NOMO-1 treated with dmso at 0.1 percent for 144 hours (cell line): Measurements from ENCODE around the gene MAP3K21.

Experiments
- DNase-seq: peaks from one replicate; lab custom pipeline; 2025; ENCODE audit not compliant: unreplicated experiment; lab: John Stamatoyannopoulos, UW

The MAP3K21 gene

GRCh38 chr1:233357595-233358397 is 30.3 kb downstream of the MAP3K21 start:
- DNase-seq, result no peak

- no peak for DNase-seq
Measured at GRCh38 chr1:233359431-233359830, 31.9 kb downstream of the MAP3K21 start.

GRCh38 chr1:233359905-233360304 is 32.4 kb downstream of the MAP3K21 start:
- no peak for DNase-seq

GRCh38 chr1:233360525-233361102 is 33.1 kb downstream of the MAP3K21 start:
- DNase-seq, result no peak

GRCh38 chr1:233361876-233362275 is 34.4 kb downstream of the MAP3K21 start:
- no peak for DNase-seq

GRCh38 chr1:233362743-233363142 is 35.2 kb downstream of the MAP3K21 start:
- DNase-seq, result no peak

- no peak for DNase-seq
Measured at GRCh38 chr1:233364026-233364425, 36.5 kb downstream of the MAP3K21 start.

- DNase-seq, result no peak
Measured at GRCh38 chr1:233364695-233365539, 37.4 kb downstream of the MAP3K21 start.

- DNase-seq, result no peak
Measured at GRCh38 chr1:233366575-233366974, 39.1 kb downstream of the MAP3K21 start.

- DNase-seq, result no peak
Measured at GRCh38 chr1:233367057-233367803, 39.7 kb downstream of the MAP3K21 start.

GRCh38 chr1:233368106-233368788 is 40.7 kb downstream of the MAP3K21 start:
- DNase-seq, result no peak

- no peak for DNase-seq
Measured at GRCh38 chr1:233368789-233369130, 41.2 kb downstream of the MAP3K21 start.

- DNase-seq, result no peak
Measured at GRCh38 chr1:233372218-233373120, 44.9 kb downstream of the MAP3K21 start.

GRCh38 chr1:233373226-233373625 is 45.7 kb downstream of the MAP3K21 start:
- no peak for DNase-seq

GRCh38 chr1:233375653-233376052 is 48.1 kb downstream of the MAP3K21 start:
- DNase-seq, result no peak

GRCh38 chr1:233376382-233377110 is 49.0 kb downstream of the MAP3K21 start:
- DNase-seq, result no peak

- DNase-seq, result no peak
Measured at GRCh38 chr1:233379869-233380438, 52.4 kb downstream of the MAP3K21 start.

GRCh38 chr1:233381806-233382205 is 54.3 kb downstream of the MAP3K21 start:
- no peak for DNase-seq

GRCh38 chr1:233383984-233384383 is 56.5 kb downstream of the MAP3K21 start:
- DNase-seq, result no peak
